GM23248 (cell line): Measurements from ENCODE around the gene MARK3. TPM values are rescaled to one million over a fixed set of nuclear protein-coding genes. Genes with fewer than 3 reads are reported as not detected.
A peak's percentile ranks its signal among the peaks of the same experiment; 100 is the strongest.

Experiments used
- DNase-seq: peaks from one replicate; pipeline ENCODE4 v3.0.0-alpha.2; 2015
- H2AFZ ChIP-seq: fragments of 200-600 bp; sonication (generic); 2 replicates; pipeline ENCODE4 v1.6.1; 2016; ENCODE audit warnings: antibody characterized with exemption
- H3F3A ChIP-seq: fragments of 200-600 bp; sonication (generic); 2 replicates; pipeline ENCODE4 v1.6.1; 2016; ENCODE audit warnings: mild to moderate bottlenecking, antibody characterized with exemption, mixed run types; ENCODE audit not compliant: insufficient read depth
- H3K27ac ChIP-seq: fragments of 200-600 bp; sonication (generic); 2 replicates; pipeline ENCODE4 v1.5.1; 2016; ENCODE audit warnings: mild to moderate bottlenecking
- H3K27me3 ChIP-seq: fragments of 200-600 bp; sonication (generic); replicated peaks from 2 replicates; pipeline ENCODE4 v1.6.1; 2016; ENCODE audit warnings: mild to moderate bottlenecking; ENCODE audit not compliant: insufficient read depth
- H3K36me3 ChIP-seq: fragments of 200-600 bp; sonication (generic); 2 replicates; pipeline ENCODE4 v1.6.1; 2016; ENCODE audit warnings: low read depth, mild to moderate bottlenecking
- H3K4me1 ChIP-seq: fragments of 200-600 bp; sonication (generic); 2 replicates; pipeline ENCODE4 v1.6.1; 2016; ENCODE audit warnings: mild to moderate bottlenecking; ENCODE audit not compliant: insufficient read depth
- H3K4me2 ChIP-seq: fragments of 200-600 bp; sonication (generic); one replicate; pipeline ENCODE4 v1.6.1; 2016; ENCODE audit warnings: mild to moderate bottlenecking; ENCODE audit not compliant: unreplicated experiment
- H3K4me3 ChIP-seq: fragments of 200-600 bp; sonication (generic); 2 replicates; pipeline ENCODE4 v1.5.1; 2016; ENCODE audit warnings: mild to moderate bottlenecking
- H3K79me2 ChIP-seq: fragments of 200-600 bp; sonication (generic); 2 replicates; pipeline ENCODE4 v1.6.1; 2016; ENCODE audit warnings: mild to moderate bottlenecking; ENCODE audit not compliant: insufficient read depth
- H3K9ac ChIP-seq: fragments of 200-600 bp; sonication (generic); 2 replicates; pipeline ENCODE4 v1.6.1; 2016; ENCODE audit warnings: mild to moderate bottlenecking
- H3K9me2 ChIP-seq: fragments of 200-600 bp; sonication (generic); 2 replicates; pipeline ENCODE4 v1.6.1; 2016; ENCODE audit warnings: mixed run types, mild to moderate bottlenecking, moderate library complexity; ENCODE audit not compliant: insufficient read depth
- H3K9me3 ChIP-seq: fragments of 200-600 bp; sonication (generic); one replicate; pipeline ENCODE4 v1.6.1; 2017; ENCODE audit warnings: low read depth
- H4K20me1 ChIP-seq: fragments of 200-600 bp; sonication (generic); 2 replicates; pipeline ENCODE4 v1.6.0; 2016; ENCODE audit not compliant: insufficient read depth
- EZH2 ChIP-seq: fragments of 200-600 bp; sonication (generic); IDR thresholded peaks from 2 replicates; pipeline ENCODE4 v1.6.1; 2018; ENCODE audit warnings: antibody characterized with exemption, mild to moderate bottlenecking; ENCODE audit not compliant: insufficient read depth, poor library complexity, severe bottlenecking
- EZH2phosphoT487 ChIP-seq: fragments of 200-600 bp; sonication (generic); IDR thresholded peaks from 2 replicates; pipeline ENCODE4 v1.6.1; 2018; ENCODE audit warnings: antibody characterized with exemption, moderate library complexity, mild to moderate bottlenecking, low read depth; ENCODE audit not compliant: insufficient read depth
- WGBS, 2 experiments: methylation state at CpG; one replicate each; pipeline ENCODE4 v1.1.6; 2015 to 2017; ENCODE audit warnings: low lambda C conversion rate in 2 of 2, low coverage in 1 of 2; ENCODE audit errors: missing lambda C conversion rate in 2 of 2; 5-methylcytosine and 5-hydroxymethylcytosine counted together
- in situ Hi-C: fragments of 300-500 bp; cut with MboI; formaldehyde crosslinking; loops from 2 replicates; pipeline ENCODE4 v1.15.0; 2020
- polyA plus RNA-seq: library from polyadenylated mRNA; unstranded; fragments of >200 nt; fragmentation: Nextera tagmentation; extraction: Ambion mirVana; gene quantifications from 2 replicates; pipeline ENCODE4 v1.2.1, GENCODE V29; 2016
- total RNA-seq: library from RNA; depleted of rRNA; stranded (reverse); fragments of >200 nt; shearing (Covaris generic); gene quantifications from 2 replicates; pipeline ENCODE4 v1.2.3, GENCODE V29; 2014

The MARK3 gene
- total and polyA plus RNA-seq, 2 experiments from 2014 or later: 32.9 to 80.6 TPM

- Histone ChIP-seq H3K27ac (no peak overlapping the region), H3K36me3 (no peaks in the 10 kb centered on the region), H3K9me2 (no peaks in the 10 kb centered on the region), H3K9me3 (peaks cover 4% of the 10 kb centered on the region), H3K27me3 (no peaks in the 10 kb centered on the region), H4K20me1 (no peaks in the 10 kb centered on the region), H3K4me2 (no peak overlapping the region), H2AFZ (peak overlapping the region; percentile 53; the same call in 1 of the 2 replicates), H3F3A (peaks cover 14% of the 10 kb centered on the region), H3K4me1 (peaks cover 12% of the 10 kb centered on the region), H3K4me3 (no peak overlapping the region), H3K9ac (no peak overlapping the region), H3K79me2 (no peaks in the 10 kb centered on the region)
- WGBS, 2 experiments: 72 to 83% methylated on average over 7 of the region's 7 CpGs
- TF ChIP-seq EZH2: no peak
- no peak for TF ChIP-seq EZH2phosphoT487
- no peak for DNase-seq
- in situ Hi-C loops: no loop called here
These were observed 24.7 kb upstream of the MARK3 start for GRCh38 chr14:103360548-103360947.

- Histone ChIP-seq H2AFZ (peak overlapping the region; percentile 34), H3K4me2 (peak overlapping the region; percentile 60), H3K27ac (peak overlapping the region; percentile 83), H3K27me3 (no peaks in the 10 kb centered on the region), H3K79me2 (no peaks in the 10 kb centered on the region), H3K9ac (peak overlapping the region; percentile 33), H3K9me2 (no peaks in the 10 kb centered on the region), H3F3A (peaks cover 14% of the 10 kb centered on the region), H4K20me1 (no peaks in the 10 kb centered on the region), H3K4me3 (no peak overlapping the region), H3K9me3 (peaks cover 4% of the 10 kb centered on the region), H3K36me3 (no peaks in the 10 kb centered on the region), H3K4me1 (peaks cover 12% of the 10 kb centered on the region)
- 1 to 5% methylated on average over 5 of the region's 5 CpGs for WGBS, 2 experiments
- in situ Hi-C loops: no loop called here
- TF ChIP-seq EZH2phosphoT487 (no peak), EZH2 (no peak)
- DNase-seq: peak; percentile 96
These were observed 23.3 kb upstream of the MARK3 start for GRCh38 chr14:103361867-103362266.

GRCh38 chr14:103362780-103363179, 22.4 kb upstream of the MARK3 start:
- peak overlapping the region; percentile 34; the same call in 1 of the 2 replicates for H2AFZ ChIP-seq
- no peaks in the 10 kb centered on the region for H3K36me3 ChIP-seq
- peaks cover 14% of the 10 kb centered on the region for H3K4me1 ChIP-seq
- no peaks in the 10 kb centered on the region for H3K27me3 ChIP-seq
- WGBS, 2 experiments: 100% methylated on average over 1 of the region's 1 CpG
- TF ChIP-seq EZH2phosphoT487 (no peak), EZH2 (no peak)
- H3K9ac ChIP-seq: no peak overlapping the region
- H3F3A ChIP-seq: peaks cover 14% of the 10 kb centered on the region
- H3K27ac ChIP-seq: peak overlapping the region; percentile 83; the same call in 1 of the 2 replicates
- H3K9me2 ChIP-seq: no peaks in the 10 kb centered on the region
- in situ Hi-C loops: no loop called here
- H4K20me1 ChIP-seq: no peaks in the 10 kb centered on the region
- H3K9me3 ChIP-seq: peaks cover 4% of the 10 kb centered on the region
- H3K4me2 ChIP-seq: no peak overlapping the region
- no peaks in the 10 kb centered on the region for H3K79me2 ChIP-seq
- peak; percentile 35 for DNase-seq
- no peak overlapping the region for H3K4me3 ChIP-seq

GRCh38 chr14:103366741-103367140, 18.5 kb upstream of the MARK3 start:
- Histone ChIP-seq H3K9ac (no peak overlapping the region), H3K9me2 (no peaks in the 10 kb centered on the region), H3K4me2 (no peak overlapping the region), H3K9me3 (peaks cover 4% of the 10 kb centered on the region), H2AFZ (no peak overlapping the region), H3K27me3 (no peaks in the 10 kb centered on the region), H3K79me2 (no peaks in the 10 kb centered on the region), H3K4me1 (peaks cover 14% of the 10 kb centered on the region), H3F3A (peaks cover 14% of the 10 kb centered on the region), H4K20me1 (no peaks in the 10 kb centered on the region), H3K4me3 (no peak overlapping the region), H3K27ac (no peak overlapping the region), H3K36me3 (no peaks in the 10 kb centered on the region)
- in situ Hi-C loops: no loop called here
- WGBS, 2 experiments: 93 to 94% methylated on average over 6 of the region's 6 CpGs
- TF ChIP-seq EZH2 (no peak), EZH2phosphoT487 (no peak)
- no peak for DNase-seq
